ENCODE measurements around the gene ADAM22.
A peak's percentile ranks its signal among the peaks of the same experiment; 100 is the strongest.

Gene ADAM22

GRCh38 chr7:88041583-88041982, 107.5 kb downstream of the ADAM22 start:
- no peak for DNase-seq (ENCODE audit: low spot score)

GRCh38 chr7:88042157-88042556, 108.1 kb downstream of the ADAM22 start:
- no peak for DNase-seq (ENCODE audit: low spot score)

DNA sequence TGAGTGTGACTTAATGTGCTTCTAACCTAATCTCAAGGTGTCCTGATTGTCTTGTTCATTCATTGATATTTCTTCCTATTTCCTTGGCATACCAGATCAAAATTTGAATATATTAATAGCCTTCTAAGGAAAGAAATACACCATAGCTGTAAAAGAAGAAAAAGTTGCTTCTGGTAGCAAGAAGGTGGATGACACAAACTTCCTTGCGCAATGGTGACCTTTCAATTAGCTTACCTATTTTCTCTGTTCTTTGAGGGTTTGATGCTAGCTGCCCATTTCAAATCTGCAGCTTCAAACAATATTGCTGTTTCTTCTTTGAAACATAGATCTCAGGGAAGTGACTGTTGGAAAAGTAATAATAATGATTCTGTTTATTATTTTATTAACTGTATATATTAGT, 108.8 kb downstream of the ADAM22 start:
- no peak for DNase-seq (ENCODE audit: low spot score)

- no peak for DNase-seq (ENCODE audit: low spot score)
Measured at GRCh38 chr7:88044069-88044468, 110.0 kb downstream of the ADAM22 start.

GRCh38 chr7:88046839-88047573, 113.0 kb downstream of the ADAM22 start:
- no peak for DNase-seq (ENCODE audit: low spot score)

DNA sequence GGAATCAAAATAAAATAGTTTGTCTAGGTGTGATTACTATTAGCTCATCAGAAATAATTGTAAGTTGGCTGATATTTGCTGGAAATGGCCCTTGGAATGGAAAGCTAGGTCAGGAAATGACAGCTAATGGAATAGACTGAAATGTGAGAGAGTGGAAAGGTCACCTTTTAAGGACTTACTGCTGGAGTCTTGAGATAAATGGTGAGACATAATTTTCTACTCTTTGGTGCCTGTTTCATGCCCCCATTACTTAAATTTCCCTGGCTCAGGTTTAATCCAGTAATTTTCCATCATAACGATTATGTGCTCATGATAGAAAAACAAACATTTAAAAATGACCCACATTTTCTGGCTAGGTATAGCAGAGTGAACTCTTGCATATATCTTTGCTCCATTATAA, 123.6 kb downstream of the ADAM22 start:
- DNase-seq (ENCODE audit: low spot score) = no peak

- no peak for DNase-seq (ENCODE audit: low spot score)
Measured at GRCh38 chr7:88062238-88062637, 128.2 kb downstream of the ADAM22 start.

- no peak for DNase-seq (ENCODE audit: low spot score)
Measured at GRCh38 chr7:88069093-88069492, 135.0 kb downstream of the ADAM22 start.

DNA sequence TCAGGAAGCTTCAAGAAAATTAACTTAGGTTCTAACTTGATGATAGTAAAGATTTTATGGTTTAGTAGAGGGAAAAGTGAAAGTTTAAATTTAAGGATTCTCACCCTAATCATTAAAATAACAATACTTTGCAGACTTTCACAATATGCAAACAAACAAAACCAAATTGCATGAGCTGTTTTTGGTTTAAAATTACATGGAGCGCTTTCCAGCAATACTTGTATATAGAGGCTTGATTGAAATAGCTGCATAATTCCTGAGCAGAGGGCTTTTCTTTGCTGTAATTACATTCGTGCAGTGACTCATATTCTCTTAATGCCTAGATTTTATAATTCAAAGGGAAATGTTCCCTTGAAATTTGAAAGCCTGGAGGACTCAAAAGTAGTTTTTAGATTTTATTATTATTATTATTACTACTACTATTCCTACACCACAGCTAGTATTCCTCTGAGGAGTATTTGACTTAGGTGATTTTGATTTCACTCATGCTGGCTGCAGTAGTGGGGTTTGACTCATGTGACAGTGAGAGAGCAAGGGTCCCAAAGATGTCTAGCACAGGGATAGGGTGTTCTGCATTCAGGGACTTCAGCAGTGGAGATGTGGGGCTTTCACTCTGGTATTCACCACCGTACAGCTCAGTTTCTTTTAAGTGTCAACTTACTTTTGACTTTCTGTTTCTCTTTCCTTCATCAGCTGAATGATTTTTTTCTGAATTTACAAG, 138.1 kb downstream of the ADAM22 start:
- no peak for DNase-seq (ENCODE audit: low spot score)

GRCh38 chr7:88072715-88073055, 138.6 kb downstream of the ADAM22 start:
- DNase-seq (ENCODE audit: low spot score) = no peak

- DNase-seq (ENCODE audit: low spot score) = no peak
Measured at GRCh38 chr7:88073626-88074025, 139.6 kb downstream of the ADAM22 start.

- DNase-seq (ENCODE audit: low spot score) = no peak
Measured at GRCh38 chr7:88075216-88075615, 141.2 kb downstream of the ADAM22 start.

GRCh38 chr7:88083883-88084282, 149.8 kb downstream of the ADAM22 start:
- no peak for DNase-seq (ENCODE audit: low spot score)

DNA sequence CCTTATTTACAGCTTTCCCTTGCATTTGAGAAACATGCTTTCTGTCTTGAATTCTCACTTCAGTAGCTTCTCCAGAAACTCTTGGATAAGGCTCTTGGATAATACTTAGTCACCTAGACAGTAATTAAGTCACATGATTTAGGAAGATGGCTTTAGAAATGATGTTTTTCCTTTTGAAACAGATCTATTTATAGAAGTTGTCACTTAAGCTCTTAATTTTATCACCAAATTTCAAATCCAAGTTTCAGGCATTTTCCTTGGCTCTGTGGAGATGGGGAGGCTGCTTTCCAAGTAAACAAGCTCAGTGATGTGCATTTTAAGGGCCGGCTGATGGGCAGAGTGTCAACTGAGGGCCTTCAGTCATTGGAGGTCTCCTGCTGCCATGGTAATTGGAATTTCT, 155.5 kb downstream of the ADAM22 start:
- peak; percentile 26 for DNase-seq (ENCODE audit: low spot score)

DNA sequence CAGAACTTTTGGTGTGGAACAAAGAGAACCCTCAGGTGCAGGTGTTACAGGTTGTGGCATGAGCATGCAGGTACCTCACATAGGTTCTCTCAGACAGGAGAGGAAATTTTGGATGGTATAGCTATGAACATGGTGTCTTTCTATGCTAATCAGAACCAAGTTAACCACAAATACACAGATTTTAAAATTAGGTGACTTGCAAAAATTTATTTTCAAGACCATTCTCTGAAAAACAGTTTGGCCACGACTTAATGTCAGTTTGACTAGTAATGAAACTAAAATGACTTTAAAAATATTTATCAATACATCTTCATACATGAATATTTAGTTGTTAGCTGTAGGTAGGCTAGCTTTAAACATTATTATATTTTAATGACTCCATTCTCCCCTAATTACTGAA, 156.2 kb downstream of the ADAM22 start:
- no peak for DNase-seq (ENCODE audit: low spot score)

- DNase-seq (ENCODE audit: low spot score) = no peak
Measured at GRCh38 chr7:88090671-88091070, 156.6 kb downstream of the ADAM22 start.

GRCh38 chr7:88091988-88092675, 158.1 kb downstream of the ADAM22 start:
- DNase-seq (ENCODE audit: low spot score) = no peak

GRCh38 chr7:88092676-88092999, 158.6 kb downstream of the ADAM22 start:
- no peak for DNase-seq (ENCODE audit: low spot score)

DNA sequence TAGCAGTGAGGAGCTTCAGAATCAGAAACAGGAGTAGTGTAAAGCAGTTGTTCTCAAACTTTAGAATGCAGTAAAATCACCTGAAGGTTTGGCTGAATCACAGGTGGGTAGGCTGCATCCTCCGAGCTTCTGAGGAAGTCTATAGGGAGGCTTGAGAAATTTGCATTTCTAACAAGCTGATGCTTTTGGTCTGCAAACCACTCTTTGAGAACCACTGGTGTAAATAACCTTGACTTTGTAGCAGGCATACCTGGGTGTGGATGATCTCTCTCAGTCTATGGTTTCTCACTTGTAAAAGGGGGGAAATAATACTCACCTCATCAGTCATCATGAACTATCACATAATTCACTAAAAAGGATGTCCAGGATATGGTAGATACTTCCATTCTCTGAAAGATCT, 167.7 kb downstream of the ADAM22 start:
- no peak for DNase-seq (ENCODE audit: low spot score)

GRCh38 chr7:88102675-88103074, 168.6 kb downstream of the ADAM22 start:
- DNase-seq (ENCODE audit: low spot score) = no peak

- DNase-seq (ENCODE audit: low spot score) = no peak
Measured at GRCh38 chr7:88104732-88105131, 170.7 kb downstream of the ADAM22 start.

- no peak for DNase-seq (ENCODE audit: low spot score)
Measured at GRCh38 chr7:88105231-88105630, 171.2 kb downstream of the ADAM22 start.

- no peak for DNase-seq (ENCODE audit: low spot score)
Measured at GRCh38 chr7:88106434-88106833, 172.4 kb downstream of the ADAM22 start.
